HG03469 (cell line): ENCODE measurements around the gene MCL1.

Source experiments
- ATAC-seq: cut with Tn5 transposase; IDR thresholded peaks from one replicate; pipeline ENCODE4 v1.9.1; 2021; ENCODE audit warnings: mild to moderate bottlenecking, moderate library complexity, moderate number of reproducible peaks; ENCODE audit not compliant: unreplicated experiment

MCL1 gene

GRCh38 chr1:150558303-150558704 is 21.1 kb downstream of the MCL1 start:
- ATAC-seq, result no peak

DNA sequence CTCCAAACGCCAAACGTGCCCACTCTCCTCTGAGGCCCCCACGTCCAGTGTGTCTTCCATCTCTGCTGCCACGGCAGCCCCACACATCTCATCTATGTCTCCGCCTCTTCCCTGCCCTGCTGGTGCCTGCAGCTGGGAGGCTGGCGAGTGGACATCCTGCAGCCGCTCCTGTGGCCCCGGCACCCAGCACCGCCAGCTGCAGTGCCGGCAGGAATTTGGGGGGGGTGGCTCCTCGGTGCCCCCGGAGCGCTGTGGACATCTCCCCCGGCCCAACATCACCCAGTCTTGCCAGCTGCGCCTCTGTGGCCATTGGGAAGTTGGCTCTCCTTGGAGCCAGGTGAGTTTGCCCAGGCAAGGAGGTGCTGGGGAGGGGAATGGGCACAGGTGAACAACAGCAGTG is 21.6 kb downstream of the MCL1 start:
- ATAC-seq, result no peak

DNA sequence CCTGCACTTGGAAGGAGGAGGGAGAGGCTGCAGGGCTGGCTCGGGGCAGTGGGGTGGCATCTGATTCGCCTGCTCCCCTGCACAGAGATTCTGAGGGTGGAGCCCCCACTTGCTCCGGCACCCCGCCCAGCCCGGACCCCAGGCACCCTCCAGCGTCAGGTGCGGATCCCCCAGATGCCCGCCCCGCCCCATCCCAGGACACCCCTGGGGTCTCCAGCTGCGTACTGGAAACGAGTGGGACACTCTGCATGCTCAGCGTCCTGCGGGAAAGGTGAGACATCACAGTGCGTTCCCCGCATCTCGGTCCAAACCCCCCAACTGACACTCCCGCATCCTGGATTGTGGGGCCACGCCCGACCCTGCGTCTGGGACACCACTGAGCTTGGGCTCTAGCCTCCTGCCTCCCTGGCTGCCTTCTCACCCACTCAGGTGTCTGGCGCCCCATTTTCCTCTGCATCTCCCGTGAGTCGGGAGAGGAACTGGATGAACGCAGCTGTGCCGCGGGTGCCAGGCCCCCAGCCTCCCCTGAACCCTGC is 22.3 kb downstream of the MCL1 start:
- ATAC-seq, result no peak

GRCh38 chr1:150555971-150556865 is 23.2 kb downstream of the MCL1 start:
- ATAC-seq, result no peak

- no peak for ATAC-seq
Measured at GRCh38 chr1:150555198-150555970, 24.0 kb downstream of the MCL1 start.

GRCh38 chr1:150554086-150554452 is 25.3 kb downstream of the MCL1 start:
- no peak for ATAC-seq

DNA sequence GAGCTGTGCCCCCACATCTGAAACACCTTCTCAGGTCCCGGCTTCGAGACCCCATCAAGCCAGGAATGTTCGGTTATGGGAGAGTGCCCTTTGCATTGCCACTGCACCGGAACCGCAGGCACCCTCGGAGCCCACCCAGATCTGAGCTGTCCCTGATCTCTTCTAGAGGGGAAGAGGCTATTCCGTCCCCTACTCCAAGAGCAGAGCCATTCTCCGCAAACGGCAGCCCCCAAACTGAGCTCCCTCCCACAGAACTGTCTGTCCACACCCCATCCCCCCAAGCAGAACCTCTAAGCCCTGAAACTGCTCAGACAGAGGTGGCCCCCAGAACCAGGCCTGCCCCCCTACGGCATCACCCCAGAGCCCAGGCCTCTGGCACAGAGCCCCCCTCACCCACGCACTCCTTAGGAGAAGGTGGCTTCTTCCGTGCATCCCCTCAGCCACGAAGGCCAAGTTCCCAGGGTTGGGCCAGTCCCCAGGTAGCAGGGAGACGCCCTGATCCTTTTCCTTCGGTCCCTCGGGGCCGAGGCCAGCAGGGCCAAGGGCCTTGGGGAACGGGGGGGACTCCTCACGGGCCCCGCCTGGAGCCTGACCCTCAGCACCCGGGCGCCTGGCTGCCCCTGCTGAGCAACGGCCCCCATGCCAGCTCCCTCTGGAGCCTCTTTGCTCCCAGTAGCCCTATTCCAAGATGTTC is 25.9 kb downstream of the MCL1 start:
- ATAC-seq, result no peak

GRCh38 chr1:150552911-150553289 is 26.5 kb downstream of the MCL1 start:
- ATAC-seq, result no peak

DNA sequence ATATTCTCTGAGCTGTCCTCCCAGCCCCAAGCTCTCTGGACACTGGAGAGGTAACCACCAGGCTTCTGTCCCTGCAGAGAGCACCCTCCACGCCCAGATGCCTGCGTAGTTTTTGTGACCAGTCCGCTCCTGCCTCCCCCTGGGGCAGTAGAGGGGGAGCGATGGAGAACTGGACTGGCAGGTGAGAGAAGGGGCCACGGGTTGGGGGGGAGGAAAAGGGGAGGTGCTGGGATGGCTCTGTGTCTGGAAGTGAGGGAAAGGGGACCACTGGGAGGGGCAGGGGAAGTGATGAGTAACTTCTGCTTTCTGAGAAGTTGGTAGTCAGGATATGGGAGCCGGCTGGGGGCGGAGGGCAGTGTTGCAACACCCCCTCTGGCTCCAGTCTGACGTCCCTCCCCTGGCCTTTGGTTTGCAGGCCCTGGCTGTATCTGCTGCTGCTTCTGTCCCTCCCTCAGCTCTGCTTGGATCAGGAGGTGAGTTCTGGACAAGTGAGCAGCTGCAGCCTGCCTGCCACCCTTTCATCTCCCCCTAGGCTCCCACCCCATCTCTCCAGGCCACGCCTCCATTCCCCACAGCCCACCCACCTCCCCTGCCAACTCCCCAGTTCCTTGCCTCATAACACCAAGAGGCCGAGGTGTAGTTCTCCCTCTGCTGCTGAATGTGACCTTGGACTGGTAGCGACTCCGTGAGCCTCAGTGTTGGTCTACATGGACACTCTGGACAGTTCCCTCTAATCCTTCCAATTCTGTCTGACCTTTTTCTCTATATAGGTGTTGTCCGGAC is 27.1 kb downstream of the MCL1 start:
- ATAC-seq, result no peak

- no peak for ATAC-seq
Measured at GRCh38 chr1:150551784-150552127, 27.7 kb downstream of the MCL1 start.

DNA sequence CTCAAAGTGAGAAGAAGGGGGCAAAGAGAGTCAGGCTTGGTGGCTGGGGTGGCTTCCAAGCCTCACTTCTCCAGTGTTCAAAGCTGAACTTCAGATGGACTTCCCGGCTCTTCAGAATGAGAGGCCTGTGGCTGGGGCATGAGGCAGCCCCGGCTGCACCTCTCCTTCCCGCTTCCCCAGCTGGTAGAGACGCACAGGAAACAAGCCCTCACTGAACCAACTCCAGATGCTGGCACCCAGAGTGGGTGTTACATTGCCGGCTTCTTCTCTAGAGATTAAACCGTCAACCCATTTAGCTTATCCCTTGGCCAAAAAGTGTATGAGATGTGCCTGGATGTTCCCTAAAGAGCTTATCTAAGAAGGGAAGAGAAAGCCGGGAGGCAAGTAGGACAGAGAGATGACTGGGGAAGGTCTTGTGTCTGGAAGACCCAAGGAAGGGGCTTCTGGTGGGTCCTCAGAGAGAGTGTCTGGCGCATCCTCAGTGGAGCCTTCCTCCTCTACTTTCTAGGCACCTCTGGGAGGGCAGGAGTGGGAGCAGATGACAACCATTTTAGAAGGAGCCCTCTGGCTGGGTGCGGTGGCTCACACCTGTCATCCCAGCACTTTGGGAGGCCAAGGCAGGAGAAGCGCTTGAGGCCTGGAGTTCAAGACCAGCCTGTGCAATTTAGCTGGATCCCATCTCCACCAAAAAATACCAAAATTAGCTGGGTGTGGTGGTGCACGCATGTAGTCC is 28.2 kb downstream of the MCL1 start:
- no peak for ATAC-seq

GRCh38 chr1:150550222-150551050 is 29.0 kb downstream of the MCL1 start:
- ATAC-seq, result no peak

GRCh38 chr1:150549496-150550221 is 29.8 kb downstream of the MCL1 start:
- no peak for ATAC-seq

- no peak for ATAC-seq
Measured at GRCh38 chr1:150548632-150549495, 30.5 kb downstream of the MCL1 start, which contains the start of gene ADAMTSL4. ADAMTSL4 (plus strand) TSS chr1:150549408; CDS start chr1:150552289, 2,881 bp downstream.

DNA sequence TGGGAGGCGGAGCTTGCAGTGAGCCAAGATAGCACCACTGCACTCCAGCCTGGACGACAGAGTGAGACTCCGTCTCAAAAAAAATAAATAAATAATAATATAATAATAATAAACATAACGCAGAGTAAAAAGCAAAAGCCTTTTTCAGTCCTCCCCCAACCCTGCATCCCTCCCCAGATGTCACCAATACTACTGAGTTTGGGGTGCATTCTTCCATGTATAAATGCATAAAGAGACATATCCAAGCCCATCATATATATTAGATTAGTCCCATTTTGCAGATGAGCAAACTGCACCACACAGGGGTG is 31.1 kb downstream of the MCL1 start:
- no peak for ATAC-seq

GRCh38 chr1:150546294-150546937 is 33.0 kb downstream of the MCL1 start:
- no peak for ATAC-seq

GRCh38 chr1:150545486-150546032 is 33.9 kb downstream of the MCL1 start:
- no peak for ATAC-seq
